Stimulated activated CD4-positive, alpha-beta T cell treated with anti-CD3 and anti-CD28 coated beads, Interleukin-1b, Interleukin-23, amount 100 ng/mL, for 24 hours (primary cell): ENCODE measurements around the gene PTPRT.

Experiments
- DNase-seq, 4 experiments: peaks; one replicate each; pipeline ENCODE4 v3.0.0-alpha.2; 2020; ENCODE audit warnings: low read depth in 4 of 4, low spot score in 1 of 4

PTPRT gene

DNA sequence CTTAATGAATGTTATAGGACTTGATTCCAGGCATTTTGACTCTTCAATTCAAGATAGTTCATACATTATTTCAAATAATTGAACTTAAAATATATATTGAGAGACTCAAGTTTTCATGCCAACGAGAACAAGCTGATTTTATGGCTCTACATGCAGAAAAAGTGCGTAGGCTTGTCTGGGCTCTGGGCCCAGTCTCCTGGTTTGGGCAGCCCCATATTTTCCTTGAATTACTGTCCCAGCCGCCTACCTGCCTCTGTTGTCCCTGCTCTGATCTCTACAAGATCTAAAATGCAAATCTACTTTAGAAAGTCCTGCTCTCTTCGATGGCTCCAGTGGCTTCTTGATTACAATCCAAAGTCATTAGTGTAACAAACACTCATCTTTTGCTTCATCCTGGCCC is 1034.1 kb downstream of the PTPRT start:
- DNase-seq = no peak

DNA sequence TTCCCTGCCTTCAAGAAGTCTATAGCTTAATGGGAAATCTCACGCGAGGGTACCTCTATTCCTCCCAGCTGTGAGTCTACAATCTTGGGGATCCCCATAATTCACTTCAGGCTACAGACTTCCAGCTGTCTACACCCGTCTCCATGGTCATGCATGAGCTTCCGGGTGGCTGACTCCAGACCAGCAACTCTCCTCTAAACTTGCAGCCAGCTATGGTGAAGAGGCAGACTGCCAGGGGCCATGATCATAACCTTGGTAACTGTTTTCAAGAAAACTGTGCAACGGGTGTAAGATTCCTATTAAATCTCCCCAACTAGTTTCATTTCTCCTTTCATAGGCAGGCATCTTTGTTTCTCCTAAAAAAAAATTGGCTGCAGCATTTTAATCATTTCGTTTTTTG is 1037.1 kb downstream of the PTPRT start:
- DNase-seq = no peak

DNA sequence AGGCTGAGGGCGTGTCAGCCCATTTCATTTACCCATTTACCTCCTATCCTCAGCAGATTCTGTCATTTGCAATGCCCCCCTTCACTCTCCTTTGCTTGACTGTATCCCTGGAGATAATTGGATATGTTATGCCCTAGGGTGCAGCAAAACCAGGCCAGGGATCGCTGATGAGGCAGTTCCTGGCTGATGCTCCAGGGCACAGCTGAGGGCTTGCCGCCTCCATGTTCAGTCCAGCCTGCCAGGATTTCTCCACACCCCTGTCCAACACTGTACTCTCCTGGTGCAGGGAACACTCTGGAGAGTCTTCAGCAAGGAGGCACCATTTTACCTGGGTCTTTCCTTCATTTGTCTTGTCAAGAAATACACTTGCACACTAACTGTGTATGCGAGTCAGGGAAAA is 1039.5 kb downstream of the PTPRT start:
- no peak for DNase-seq

DNA sequence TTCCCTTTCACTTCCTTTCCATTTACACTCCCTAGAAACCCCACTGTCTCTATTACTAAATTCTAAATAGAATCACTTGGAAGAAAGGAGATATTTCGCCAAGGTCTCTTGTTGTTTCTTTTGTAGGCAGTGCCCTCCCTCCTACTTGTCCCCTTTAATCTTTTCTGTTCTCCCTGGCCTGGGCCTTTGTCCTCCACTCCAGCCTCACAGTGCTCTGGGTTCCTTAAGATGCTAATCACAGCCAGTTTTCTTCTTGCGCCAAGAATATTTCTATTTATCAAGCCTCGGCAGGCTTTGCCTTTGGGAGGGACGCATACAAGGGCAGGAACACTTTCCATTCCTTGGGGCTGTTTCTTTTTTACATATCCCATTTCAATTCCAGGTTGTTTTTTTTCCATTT is 1051.0 kb downstream of the PTPRT start:
- DNase-seq = no peak

DNA sequence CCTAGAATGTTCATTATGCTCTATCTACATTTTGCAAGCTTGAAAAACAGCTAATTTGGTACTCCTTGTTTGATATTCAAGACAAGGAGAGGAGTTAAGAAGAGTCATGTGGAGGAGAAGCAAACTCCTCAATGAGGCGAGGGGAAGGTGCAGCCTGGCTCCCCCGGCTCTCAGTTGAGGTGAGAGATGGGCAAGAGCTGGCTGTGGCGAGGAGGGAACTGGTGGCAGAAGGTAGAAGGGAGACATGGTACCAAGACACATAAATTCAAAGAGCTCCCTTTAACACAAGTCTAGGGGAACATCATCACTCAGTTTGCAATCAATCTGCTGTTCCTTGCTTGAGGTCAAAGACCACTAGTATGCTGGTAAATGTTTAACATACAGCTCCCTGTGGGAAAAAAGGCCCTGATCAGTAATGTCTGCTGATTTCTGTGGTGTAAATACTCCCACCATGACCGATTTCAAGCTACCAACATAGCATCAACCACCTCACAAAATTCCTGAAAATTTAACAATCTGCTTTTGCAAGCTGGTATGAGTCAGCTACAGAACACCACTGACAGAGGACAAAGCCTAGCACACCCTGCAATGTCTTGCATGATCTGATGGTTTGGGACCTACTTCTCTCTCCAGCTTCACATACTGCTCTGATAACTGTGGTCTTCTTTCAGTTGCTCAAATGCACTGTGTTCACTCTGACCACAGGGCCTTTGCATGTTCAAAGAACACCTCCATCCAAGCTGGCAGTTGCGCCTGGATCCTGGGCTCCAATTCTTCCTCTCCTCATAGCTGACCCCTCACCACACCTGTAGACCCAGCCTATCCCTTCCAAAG is 1055.2 kb downstream of the PTPRT start:
- DNase-seq = no peak

DNA sequence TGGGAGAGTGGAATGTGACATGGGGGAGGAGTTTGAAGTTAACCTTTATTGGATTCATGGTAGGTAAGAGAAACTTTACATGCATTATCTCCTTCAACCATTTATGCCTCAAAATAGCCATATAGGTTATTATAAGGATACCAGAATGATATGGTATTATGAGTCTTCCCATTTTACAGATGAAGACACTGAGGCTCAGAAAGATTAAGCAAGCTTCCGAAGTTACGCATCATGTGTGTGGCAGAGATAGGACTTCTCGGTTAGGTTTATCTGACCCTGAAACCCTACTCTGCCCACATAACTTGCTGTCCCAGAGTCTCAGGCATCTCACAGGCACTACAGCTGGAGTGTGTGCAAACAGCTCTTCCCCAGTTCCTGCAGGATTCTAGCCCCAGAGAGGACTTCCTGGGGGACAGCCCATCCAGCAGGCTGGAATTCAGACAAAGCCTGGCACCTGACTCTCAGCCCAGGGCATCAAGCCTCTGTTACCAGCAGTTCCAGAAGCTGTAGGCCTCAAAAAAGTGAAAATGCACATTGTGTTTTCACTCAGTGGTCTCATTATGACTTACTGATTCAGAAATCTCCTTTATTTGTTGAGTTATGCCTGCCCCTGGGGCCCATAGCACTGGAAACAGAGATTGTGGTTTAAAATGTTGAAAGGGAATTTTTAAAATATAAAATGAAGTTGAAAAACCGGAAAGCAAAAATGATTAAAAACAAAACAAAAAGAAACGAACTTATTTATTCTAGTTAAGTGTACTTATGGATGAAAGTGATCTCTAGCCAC is 1058.7 kb downstream of the PTPRT start:
- DNase-seq = no peak

DNA sequence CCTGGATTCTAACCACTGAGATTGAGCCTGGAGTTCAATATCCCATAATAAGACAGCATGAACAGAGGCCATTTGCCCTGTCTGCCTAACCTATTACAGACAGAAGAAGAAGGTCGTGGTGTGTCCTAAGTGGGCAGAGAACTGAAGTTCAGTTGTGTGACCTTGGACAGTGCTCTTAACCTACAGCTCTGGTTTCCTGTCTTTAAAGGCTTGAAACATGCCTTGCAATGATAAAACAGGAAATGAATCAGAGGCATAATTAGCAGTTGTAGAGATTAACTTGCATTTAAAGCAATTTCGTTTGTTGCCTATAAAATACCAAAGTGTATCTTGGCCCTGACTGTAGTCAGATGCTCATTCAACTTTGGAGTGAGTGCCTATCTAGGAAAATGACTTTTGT is 1064.3 kb downstream of the PTPRT start:
- no peak for DNase-seq

DNA sequence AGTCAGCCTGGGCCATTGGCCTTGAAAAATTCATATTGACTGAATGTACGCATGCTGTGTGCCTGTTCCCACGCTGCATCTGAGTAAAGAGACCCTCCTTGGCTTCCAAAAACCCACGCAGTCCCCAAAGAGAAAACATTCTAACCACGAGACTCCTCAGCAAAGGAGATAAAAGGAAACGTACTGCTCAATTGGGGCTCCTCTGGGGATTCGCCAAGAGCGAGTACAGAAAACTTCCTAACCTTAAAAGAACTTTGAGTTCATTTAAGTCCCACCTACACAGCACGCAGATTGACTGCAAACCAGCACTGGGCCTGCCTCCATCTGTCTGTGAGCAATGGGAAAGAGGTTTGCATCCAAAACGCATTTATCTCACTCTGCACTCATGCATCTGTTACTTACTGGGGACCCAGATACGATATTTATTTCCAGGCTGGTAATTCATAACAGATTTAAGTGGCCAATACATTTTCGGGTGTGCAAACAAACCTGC is 1065.7 kb downstream of the PTPRT start:
- no peak for DNase-seq

DNA sequence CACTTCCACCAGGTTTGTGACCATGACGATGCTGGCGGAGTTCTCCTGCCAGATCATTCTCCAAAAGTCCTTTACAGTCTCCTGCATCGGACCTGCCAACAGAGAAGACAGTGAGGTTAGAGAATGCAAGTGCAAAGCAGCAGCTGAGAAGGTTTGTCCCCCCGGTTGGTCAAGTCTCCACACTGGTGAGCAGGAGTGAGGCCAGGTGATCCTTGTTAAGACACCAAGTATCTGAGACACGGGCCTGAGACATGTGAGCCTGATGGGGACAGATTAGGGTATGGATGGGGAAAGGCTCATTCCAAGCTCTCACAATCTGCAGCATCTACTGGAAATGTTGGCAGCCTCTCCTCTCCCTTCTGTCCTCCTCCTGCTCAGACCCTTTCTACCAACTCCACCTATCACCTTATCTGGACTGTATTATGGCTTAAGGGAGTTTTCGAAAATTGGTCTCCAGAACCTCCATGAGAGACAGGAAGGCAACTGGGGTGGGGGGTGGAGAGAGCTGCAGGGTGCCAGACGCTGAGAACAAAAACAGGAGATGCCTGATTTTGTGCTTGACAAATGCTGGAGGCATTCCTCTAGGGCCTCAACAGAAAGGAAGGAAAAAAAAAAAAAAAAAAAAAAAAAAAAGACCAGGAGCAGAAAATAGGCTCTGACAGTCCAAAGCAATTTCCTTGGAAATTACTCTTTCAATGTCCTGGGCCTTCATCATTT is 1071.1 kb downstream of the PTPRT start:
- DNase-seq = no peak

DNA sequence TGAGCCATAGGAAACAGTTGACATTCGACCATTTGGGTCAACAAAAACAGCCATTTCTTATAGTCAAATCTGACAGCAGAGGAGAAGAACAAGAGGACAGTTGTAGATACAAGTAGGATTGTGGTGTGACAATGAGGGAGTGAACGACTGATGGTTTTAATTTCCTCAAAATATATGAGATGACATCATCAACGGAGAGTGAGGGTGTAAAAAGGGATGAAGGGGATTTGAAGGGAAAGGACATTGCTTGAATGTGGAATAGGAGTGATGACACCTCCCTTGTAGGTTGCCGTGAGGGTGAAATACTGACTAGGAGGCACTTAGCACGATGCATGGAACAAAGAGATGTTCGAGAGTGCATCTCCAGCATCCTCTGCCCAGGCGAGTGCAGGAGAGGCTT is 1071.7 kb downstream of the PTPRT start:
- no peak for DNase-seq

DNA sequence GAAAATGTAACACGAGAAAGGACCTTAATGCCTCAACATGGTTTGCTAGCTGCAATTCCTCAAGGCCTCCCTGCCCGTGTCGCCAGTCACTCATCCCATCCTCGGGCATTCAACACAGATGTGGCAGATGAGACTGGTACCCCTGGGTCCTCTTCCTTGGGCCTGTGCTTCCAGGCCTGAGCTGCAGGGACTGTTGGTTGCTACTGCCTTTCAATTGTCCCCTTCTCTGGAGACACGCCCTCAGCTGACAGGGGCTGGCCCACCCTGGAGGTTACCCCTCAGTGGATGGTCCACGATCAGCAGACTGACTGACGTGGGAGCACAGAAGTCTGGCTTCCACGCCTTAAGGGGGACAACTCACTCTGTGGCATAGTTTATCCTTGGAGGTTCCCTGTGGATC is 1076.5 kb downstream of the PTPRT start:
- DNase-seq = no peak

DNA sequence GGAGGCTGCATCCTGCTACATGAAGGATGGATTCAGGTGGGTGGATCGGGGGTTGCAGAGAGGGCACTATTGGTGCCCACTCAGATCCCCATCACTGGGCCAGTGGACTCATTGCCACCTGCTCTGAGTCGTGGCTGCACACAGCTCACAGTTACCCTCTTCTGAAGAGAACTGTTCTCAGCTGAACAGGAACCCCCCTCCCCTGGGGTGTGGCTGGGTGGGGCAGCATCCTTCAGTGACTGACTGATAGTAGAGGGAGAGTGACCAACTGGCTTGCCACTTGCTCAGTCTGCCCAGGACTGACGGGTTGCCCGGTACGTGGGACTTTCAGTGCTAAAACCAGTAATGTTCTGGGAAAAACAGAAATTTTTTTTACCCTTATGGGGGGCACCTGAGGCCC is 1077.5 kb downstream of the PTPRT start:
- no peak for DNase-seq

DNA sequence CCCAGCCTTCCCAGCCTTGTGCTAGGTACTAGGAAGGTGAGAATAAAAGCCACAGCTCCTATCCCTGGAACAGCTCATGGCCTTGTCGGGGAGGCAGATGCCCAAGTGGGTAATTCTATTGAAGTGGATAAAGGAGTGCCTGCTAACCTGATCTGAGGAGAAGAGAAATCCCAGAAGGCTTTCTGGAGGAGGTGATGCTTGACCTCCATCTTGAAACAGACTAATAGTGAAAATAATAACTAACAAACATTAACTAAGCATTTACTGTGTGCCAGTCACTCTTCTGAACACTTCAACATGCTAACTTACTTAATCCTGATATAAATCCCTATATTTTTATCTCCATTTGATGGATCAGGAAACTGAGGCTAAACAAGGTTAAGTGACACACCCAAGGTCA is 1078.4 kb downstream of the PTPRT start:
- no peak for DNase-seq

DNA sequence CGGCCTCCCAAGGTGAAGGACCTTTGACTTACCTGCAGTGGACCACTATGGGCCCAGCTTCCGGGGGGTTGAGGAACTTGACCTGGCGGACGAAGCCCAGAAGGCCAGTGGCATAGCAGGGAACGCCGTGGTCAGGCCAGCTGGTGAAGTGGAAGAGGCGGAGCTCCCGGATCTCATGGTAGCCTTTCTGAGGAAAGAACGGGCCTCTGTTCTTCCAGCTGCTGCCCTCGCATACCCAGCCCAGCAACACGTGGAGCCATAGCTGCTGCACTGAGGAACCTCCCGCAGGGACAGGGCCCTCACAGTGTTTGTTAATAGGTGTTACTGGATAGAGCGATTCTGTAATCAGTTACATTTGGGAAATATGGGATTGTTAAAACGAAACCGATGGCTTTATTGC is 1079.4 kb downstream of the PTPRT start:
- DNase-seq = no peak

DNA sequence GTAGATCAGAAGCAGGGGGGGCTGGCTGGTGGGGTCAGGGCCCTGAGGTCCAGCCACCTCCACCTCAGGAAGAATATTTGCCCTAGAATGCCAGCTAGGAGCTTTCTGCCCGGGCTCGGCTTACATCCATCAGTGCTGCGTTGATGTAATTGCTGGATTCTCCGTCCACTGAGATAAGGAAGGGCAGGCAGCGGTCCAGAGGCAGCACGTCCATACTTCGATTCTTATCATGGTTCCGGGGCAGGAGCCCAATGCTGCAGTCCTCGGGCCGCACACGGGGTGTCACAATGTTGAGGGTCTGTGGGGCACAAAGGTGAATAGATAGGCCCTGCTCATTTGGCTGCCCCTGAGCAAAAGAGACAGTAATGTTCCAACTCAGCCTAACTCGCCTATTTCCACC is 1087.7 kb downstream of the PTPRT start:
- no peak for DNase-seq

DNA sequence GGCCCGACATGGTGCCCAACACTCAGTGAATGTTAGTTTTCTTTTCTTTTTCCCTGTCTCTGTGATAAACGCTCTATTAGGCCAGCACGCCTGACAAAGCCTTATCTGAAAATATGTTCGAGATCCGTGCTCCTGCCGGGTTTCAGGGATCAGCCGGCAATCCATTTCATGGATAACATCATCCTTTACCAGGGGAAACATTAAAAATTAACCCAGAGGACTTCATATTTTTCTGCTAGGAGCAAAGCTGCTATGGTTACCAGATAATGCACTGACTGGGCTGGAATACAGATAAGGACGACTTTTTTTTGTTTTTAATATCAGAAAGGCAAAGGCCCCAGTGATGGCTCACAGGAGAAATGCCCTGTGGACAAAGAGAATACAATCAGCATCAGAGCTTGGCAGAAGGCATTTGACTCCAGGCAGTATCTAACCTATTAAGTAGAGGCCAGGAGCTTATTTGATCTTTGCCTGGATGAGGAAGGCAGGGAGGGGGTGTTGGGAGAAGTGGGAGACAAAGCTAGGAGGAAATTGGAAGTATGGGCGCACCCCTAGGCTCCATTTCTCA is 1089.5 kb downstream of the PTPRT start:
- DNase-seq = no peak

DNA sequence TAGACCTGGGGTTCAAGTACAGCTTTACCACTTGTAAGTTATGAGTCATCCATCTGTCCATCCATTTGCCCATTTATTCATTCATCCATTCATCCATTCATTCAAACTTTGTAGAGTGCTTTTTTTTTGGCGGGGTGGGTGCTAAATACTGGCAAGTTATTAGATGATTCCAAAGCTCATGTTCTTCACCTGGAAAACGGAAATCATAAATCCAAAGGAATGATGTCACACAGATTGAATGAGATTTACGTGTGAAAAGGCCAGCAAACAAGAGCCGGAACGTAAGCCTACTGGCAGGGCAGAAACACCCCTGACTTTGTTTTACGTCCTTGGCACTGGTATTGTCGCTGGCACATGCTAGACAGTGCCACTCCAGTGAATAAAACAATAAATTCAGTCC is 1090.6 kb downstream of the PTPRT start:
- DNase-seq = no peak

DNA sequence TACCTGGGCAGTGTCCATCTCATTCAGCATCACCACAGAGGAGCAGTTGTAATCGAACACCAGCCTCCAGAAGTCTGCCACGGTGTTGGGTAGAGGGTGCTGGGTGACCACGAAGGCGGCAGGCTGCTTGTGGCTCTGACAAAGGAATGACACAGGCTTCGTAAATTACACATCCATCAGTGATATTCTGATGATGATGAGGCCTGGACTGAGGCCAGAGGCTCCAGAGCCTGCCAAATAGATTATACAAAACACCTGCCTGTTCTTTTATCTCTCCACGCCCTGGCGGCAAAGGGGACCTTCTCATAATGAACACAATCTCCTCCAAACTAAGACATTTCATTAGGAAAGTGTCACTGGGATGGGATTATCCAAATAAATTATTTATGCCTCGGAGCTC is 1091.3 kb downstream of the PTPRT start:
- DNase-seq = no peak

DNA sequence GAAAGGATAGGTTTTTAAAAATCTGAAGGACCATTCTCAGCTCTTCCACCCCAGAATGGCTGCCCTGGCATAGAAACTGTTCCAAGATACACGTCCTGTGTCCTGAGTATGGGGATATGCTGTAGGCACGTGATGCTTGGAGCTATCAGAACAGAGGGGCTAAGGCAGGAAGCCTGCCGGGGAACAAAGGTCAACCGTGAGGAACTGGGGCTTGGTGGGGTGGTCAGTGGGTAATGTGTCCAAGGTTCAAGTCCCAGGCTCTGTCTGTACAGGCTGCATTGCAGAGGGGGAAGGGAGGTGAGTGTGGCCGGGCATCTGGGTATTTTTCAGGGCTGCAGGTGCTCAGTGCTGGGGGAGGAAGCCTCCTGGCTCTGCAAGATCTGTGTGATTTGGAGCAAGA is 1092.0 kb downstream of the PTPRT start:
- DNase-seq = no peak

DNA sequence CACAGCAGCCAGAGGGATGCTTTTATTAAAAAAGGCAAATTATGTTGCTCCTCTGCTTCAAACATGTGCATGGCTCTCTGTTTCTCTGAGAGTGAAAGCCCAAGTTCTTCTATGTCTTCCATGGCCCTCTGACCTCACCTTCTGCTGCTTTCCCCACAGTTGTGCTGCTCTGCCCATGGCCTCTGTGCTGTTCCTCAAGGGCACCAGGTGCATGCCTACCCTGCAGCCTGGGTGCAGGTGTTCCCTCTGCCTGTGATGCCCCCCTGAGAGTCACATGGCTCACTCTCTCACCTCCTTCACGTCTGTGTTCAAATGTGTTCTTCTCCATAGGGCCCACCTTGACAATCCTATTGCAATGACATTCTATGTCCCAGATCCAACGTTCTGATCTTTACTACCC is 1094.5 kb downstream of the PTPRT start:
- no peak for DNase-seq
